ENCODE data around the gene CUX1.

- TF ChIP-seq RAD21 (IDR thresholded peaks at IDR 0.05; ENCODE audit: low read depth) (no peak), TAF1 (IDR thresholded peaks at IDR 0.05; ENCODE audit: low read depth) (no peak), EGR1 (IDR thresholded peaks at IDR 0.05) (no peak)
- TF ChIP-seq, protein P1, sequence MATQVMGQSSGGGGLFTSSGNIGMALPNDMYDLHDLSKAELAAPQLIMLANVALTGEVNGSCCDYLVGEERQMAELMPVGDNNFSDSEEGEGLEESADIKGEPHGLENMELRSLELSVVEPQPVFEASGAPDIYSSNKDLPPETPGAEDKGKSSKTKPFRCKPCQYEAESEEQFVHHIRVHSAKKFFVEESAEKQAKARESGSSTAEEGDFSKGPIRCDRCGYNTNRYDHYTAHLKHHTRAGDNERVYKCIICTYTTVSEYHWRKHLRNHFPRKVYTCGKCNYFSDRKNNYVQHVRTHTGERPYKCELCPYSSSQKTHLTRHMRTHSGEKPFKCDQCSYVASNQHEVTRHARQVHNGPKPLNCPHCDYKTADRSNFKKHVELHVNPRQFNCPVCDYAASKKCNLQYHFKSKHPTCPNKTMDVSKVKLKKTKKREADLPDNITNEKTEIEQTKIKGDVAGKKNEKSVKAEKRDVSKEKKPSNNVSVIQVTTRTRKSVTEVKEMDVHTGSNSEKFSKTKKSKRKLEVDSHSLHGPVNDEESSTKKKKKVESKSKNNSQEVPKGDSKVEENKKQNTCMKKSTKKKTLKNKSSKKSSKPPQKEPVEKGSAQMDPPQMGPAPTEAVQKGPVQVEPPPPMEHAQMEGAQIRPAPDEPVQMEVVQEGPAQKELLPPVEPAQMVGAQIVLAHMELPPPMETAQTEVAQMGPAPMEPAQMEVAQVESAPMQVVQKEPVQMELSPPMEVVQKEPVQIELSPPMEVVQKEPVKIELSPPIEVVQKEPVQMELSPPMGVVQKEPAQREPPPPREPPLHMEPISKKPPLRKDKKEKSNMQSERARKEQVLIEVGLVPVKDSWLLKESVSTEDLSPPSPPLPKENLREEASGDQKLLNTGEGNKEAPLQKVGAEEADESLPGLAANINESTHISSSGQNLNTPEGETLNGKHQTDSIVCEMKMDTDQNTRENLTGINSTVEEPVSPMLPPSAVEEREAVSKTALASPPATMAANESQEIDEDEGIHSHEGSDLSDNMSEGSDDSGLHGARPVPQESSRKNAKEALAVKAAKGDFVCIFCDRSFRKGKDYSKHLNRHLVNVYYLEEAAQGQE (IDR thresholded peaks at IDR 0.05; ENCODE audit: low read depth), result no peak
Observed at GRCh38 chr7:102140952-102141370, 323.5 kb downstream of the CUX1 start.
